NCI-H1417 (cell line): ENCODE data around the gene FRAS1.
A peak's percentile ranks its signal among the peaks of the same experiment; 100 is the strongest.
"Not testable (repeated sequence)": the region's sequence is repeated elsewhere in the genome, so short reads cannot be mapped to it uniquely, and the experiment has no call there.

Source experiments
- DNase-seq, 3 experiments: peaks; one replicate each; lab custom pipeline; 2025; lab: John Stamatoyannopoulos, UW

The FRAS1 gene

GRCh38 chr4:78058591-78059523 is 1.7 kb downstream of the FRAS1 start:
- peak; percentile 74 to 81 (median 78) for DNase-seq

DNA sequence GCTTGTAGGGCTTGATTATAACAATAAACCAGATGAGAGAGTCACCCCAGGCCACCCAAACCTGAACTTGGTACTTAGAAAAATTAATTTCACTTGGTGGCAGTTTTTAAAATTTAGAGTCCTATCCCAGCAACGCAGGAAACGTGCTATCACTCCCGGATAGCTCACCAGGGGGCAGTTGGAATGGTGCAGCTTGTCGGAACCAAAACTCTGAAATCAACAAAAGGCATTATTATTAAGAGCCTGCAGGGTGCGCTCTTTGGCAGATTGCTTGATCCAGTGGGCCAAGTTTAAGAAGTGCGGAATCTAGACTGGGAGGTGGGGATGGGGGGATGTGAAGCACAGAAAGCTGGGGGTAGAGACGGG is 2.4 kb downstream of the FRAS1 start:
- DNase-seq, result peak; percentile 64 to 91 (median 82)

- no peak for DNase-seq
Observed at GRCh38 chr4:78059938-78060337, 2.8 kb downstream of the FRAS1 start.

DNA sequence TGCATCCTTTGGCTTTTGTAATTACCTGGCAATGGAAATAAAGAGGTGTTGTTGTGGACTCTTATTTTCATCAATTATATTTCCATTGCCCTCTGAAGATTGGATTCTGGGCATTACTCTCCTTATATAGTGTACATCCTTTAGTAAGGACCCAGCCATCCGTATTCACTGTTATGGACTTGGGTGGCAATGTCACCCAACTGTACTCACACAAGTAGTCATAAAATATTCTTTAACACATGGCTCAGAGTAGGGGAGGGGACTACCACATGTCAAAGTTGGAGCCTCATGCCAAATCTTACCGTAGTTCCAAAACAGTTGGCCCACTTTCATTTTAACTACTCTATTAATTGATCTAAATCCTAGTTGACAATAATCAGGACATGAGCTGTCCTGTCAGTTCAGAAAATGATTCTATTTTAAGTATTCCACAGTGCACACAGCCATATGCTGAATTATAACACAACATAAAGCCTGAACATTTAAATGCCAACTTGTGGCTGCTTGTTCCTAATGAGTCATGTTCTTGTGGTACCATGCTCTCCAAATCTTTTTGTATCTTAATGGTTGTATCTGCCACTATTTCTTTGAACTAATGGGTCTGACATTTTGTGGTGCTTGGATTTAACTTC is 4.9 kb downstream of the FRAS1 start:
- DNase-seq, result no peak

- DNase-seq, result peak in 2 of 3 experiments; percentile 19 to 39
Observed at GRCh38 chr4:78065508-78066192, 8.5 kb downstream of the FRAS1 start.

DNA sequence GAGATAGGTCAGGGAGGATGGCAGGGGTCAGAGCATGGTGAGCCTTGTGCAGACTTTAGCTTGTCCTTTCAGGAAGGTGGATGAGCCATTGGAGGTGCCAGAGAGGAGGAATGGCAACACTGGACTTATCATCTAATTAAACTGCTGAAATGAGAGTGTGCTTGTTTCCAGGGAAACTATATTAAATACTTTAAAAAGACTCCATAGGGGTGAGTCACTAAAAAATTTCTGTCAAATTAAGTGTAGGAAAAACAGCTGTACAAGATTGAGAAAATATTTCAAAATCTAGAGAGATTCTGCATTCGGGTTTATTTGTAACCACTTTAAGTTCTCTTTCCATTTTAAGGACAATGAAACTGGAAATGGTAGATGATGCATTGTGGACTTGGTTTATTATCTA is 11.4 kb downstream of the FRAS1 start:
- no peak for DNase-seq

- no peak for DNase-seq
Observed at GRCh38 chr4:78069319-78069718, 12.2 kb downstream of the FRAS1 start.

GRCh38 chr4:78069859-78070258 is 12.7 kb downstream of the FRAS1 start:
- no peak for DNase-seq

DNA sequence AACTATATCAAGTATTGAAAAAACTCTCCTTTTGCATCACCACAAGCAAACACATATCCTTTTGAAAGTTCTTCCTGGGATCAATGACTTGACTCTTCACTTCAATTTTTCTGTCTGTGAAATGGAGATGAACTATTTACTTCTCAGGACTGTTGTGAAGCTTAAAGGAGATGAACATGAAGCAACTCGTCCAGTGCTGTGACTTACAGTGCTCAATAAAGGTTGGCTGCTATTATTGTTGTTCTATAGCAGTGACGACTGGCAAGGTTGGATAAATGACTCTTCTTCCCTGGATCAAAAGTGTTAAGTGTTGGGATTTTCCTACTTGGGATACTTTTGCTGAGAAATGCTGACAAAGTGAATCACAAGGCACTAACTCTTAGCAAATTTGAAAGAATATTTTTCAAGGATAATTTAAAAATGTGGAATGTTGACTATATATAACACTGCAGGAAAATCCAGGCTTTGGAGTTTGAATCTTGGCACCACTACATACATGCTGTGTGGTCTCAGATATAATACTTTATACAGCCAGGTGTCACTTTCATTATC is 13.7 kb downstream of the FRAS1 start:
- DNase-seq, result no peak

DNA sequence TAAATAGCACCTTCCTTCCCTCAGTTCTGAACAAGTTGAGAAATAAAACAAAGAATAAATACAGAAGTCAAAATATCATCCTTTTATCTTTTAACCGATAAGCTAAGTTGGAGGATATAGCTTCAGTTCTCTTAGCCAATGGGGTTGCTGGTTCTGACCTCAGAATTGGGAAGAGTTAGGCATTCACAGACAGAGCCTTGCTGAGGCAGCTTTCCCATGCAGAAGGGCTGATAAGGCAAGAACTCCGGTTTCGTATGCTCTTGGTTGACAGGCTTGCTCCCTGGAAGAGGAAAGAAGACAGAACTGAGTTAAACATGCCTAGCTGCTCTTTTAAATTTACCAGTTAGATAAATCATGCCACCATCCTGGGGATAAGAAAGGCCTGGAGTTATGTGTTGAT is 17.6 kb downstream of the FRAS1 start:
- DNase-seq, result no peak

DNA sequence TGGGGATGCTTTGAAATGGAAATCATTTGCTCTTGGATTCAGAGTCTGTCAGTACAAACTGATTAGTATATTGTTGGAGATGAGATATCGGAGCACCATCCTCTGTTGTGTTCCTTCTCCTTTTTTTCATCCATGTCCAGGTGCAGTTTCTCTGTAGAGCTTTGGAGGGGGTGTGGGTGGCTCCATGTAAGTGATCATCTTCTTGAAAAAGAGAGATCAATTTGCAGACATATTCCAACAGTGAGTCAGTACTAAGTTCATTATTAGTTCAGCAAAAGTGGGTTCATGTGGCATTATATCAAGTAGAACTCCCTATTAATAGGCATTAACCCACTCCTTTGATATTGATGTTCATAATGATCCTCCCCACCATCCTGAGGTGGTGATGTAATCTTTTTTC is 18.9 kb downstream of the FRAS1 start:
- no peak for DNase-seq

GRCh38 chr4:78078101-78078500 is 21.0 kb downstream of the FRAS1 start:
- DNase-seq, result no peak

- DNase-seq, result peak in 2 of 3 experiments; percentile 48 to 97
Observed at GRCh38 chr4:78079726-78080430, 22.8 kb downstream of the FRAS1 start.

GRCh38 chr4:78081541-78081940 is 24.4 kb downstream of the FRAS1 start:
- no peak for DNase-seq

- no peak for DNase-seq
Observed at GRCh38 chr4:78083035-78083434, 25.9 kb downstream of the FRAS1 start.

GRCh38 chr4:78091534-78091933 is 34.4 kb downstream of the FRAS1 start:
- DNase-seq, result no peak

DNA sequence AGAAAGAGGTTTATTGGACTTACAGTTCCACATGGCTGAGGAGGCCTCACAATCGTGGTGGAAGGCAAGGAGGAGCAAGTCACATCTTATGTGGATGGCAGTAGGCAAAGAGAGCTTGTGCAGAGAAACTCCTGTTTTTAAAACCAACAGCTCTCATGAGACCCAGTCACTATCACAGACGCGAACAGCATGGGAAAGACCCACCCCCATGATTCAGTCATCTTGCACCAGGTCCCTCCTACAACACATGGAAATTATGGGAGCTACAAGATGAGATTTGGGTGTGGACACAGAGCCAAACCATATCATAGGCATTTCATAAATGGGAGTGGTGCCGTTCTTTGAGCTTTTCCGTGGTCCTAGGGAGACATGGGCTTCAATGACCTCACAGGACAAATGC is 35.2 kb downstream of the FRAS1 start:
- DNase-seq, result not testable (repeated sequence)

DNA sequence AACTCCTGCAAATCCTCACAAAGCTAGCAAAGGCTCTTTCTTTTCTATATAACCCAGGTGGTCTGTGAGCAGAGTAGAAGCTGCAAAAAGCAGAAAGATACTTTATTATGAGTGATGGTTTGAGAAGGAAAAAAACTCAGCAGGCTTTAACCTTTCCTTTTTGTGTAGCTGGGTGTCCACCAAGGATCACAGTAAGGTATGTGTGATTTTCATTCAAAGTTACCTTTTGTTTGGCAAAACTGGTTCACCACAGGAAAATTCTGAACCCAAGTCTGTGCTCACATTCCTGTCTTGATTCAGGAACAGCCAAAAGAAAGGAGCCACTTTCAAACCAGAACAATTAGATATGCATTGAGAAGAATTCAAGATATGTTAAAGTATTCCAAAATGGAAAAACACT is 35.7 kb downstream of the FRAS1 start:
- no peak for DNase-seq

DNA sequence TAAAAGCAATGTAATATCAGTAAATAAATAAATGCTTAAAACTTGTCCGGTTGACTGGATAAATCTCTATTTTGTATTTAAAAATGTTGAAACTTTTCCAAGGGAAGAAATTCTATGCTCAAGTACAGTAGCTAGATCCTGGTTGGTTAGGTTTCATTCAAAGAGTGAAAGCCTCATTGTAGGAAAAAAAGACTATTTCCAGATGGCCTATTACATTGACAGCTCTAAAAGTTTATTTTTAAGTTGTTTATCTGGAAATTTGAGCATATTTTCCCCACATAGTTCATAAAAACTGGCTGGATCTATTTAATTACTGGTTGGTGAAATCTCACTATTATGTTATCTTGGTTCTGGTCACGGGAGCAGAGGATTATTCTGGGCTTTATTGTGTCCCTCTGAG is 38.0 kb downstream of the FRAS1 start:
- DNase-seq, result no peak

GRCh38 chr4:78099058-78099457 is 41.9 kb downstream of the FRAS1 start:
- no peak for DNase-seq

- no peak for DNase-seq
Observed at GRCh38 chr4:78100060-78100459, 42.9 kb downstream of the FRAS1 start.

GRCh38 chr4:78119698-78120097 is 62.6 kb downstream of the FRAS1 start:
- peak in 2 of 3 experiments; percentile 5 to 15 for DNase-seq
